ENCODE results near the gene IQSEC3. TPM values are rescaled to one million over a fixed set of nuclear protein-coding genes. Genes with fewer than 3 reads are reported as not detected.
"Not testable (repeated sequence)": the region's sequence is repeated elsewhere in the genome, so short reads cannot be mapped to it uniquely, and the experiment has no call there.

IQSEC3 gene
- total RNA-seq, 1 experiment from 2014 or later, result 0.55 TPM

DNA sequence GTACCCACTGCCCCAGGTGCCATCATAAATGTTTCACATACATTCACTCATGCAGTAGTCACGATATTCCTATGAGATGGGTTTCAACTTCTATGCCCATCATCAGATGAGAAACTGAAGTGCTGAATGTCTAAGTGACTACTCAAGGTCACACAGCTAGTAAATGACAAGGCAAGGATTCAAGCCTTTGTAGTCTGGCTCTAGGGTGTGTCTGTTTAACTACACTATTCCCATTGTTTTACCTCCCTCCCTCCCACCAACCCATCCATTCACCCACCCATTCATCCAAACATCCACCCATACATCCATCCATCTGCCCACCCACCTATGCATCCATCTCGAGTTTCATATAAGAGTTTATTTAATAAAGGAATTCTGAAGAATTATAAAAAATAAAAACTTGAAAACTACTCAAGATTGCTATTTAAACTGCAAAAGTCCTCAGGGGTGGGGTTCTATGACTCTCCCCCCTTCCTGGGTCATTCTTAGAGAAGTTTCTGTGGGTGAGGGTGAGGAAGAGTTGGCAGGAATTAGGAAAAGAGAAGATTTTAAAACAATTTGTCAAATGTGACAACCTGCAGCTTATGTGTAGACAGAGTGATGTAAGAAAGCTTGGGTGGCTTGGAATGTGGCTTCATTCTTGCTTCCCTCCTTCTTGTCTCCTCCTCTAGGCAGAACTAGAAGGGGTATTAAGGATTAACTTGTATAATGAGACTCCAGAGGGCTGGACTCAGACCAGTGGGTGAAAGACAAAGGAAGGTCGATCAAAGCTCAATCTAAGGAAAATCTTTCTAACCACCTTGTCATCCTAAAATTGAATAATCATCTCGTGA, 13.4 kb upstream of the IQSEC3 start:
- H3K79me2 ChIP-seq (ENCODE audit: insufficient read depth, low read length); H3K14ac ChIP-seq (ENCODE audit: insufficient read depth, low read length); H3K4me2 ChIP-seq (ENCODE audit: insufficient read depth, insufficient read length, low read length); H3K27me3 ChIP-seq (ENCODE audit: insufficient read depth, low read length); H3K23ac ChIP-seq (ENCODE audit: insufficient read length, low read depth, low read length); H2AFZ ChIP-seq (ENCODE audit: low read length); H3K27ac ChIP-seq (ENCODE audit: insufficient read length, low read depth, low read length); H3K4me3 Mint-ChIP-seq; H3K9ac ChIP-seq (ENCODE audit: extremely low read depth, insufficient read length, low read length); H2BK15ac ChIP-seq (ENCODE audit: low read depth, low read length); H3K36me3 Mint-ChIP-seq (ENCODE audit: insufficient read depth in 1 of 3, low read depth in 3 of 3); H3K79me1 ChIP-seq (ENCODE audit: insufficient read depth, low read depth, low read length, poor library complexity, severe bottlenecking); H2BK5ac ChIP-seq (ENCODE audit: insufficient read length, low read length); H2BK120ac ChIP-seq (ENCODE audit: low read depth, low read length, poor library complexity, severe bottlenecking); H4K91ac ChIP-seq (ENCODE audit: insufficient read length, low read depth, low read length); H4K20me1 ChIP-seq (ENCODE audit: control insufficient read depth, insufficient read depth, insufficient read length); H2BK12ac ChIP-seq (ENCODE audit: insufficient read length, low read depth, low read length); H4K8ac ChIP-seq (replicated peaks; ENCODE audit: insufficient read length, low read depth, low read length); H3K23me2 ChIP-seq (ENCODE audit: insufficient read length, low read depth, low read length, poor library complexity, severe bottlenecking); H3K9me3 ChIP-seq (ENCODE audit: control insufficient read depth, low read depth, low read length); DNase-seq; H3K56ac ChIP-seq (ENCODE audit: insufficient read length, low read depth, low read length); H2BK20ac ChIP-seq (ENCODE audit: low read depth, low read length, poor library complexity, severe bottlenecking); H3K27ac Mint-ChIP-seq; H3K4ac ChIP-seq (ENCODE audit: low read depth, low read length); H3K4me1 ChIP-seq (ENCODE audit: insufficient read depth, low read length); H4K5ac ChIP-seq (ENCODE audit: insufficient read length, low read depth, low read length); H2AK5ac ChIP-seq (ENCODE audit: insufficient read length, low read length); H3K18ac ChIP-seq (ENCODE audit: insufficient read length, low read depth, low read length); H3T11ph ChIP-seq (ENCODE audit: low read length): not testable (repeated sequence)
- Mint-ChIP-seq H3K4me1 (peaks cover 24% of the 10 kb centered on the region in 2 experiments), H3K27me3 (ENCODE audit: low read depth) (peaks cover 27% of the 10 kb centered on the region), H3K9me3 (peaks cover 0 to 19% of the 10 kb centered on the region in 2 experiments; a peak in 2 of 5 replicates)
- no CpG with 5 or more reads among the region's 4 CpGs for WGBS (ENCODE audit: extremely low coverage, insufficient read length, low lambda C conversion rate)

Measured in H9 (cell line).